Thymus (tissue), 14 donors: Measurements from ENCODE around the gene ACAN. TPM values are rescaled to one million over a fixed set of nuclear protein-coding genes. Genes with fewer than 3 reads are reported as not detected.

Source experiments
- DNase-seq, 9 donors: peaks; one replicate each; pipeline ENCODE4 v3.0.0-alpha.2; 2013; ENCODE audit warnings: low spot score in 9 of 9, low read depth in 6 of 9, missing footprints in 1 of 9
- H3K27ac ChIP-seq, 2 donors: one replicate each; pipeline ENCODE4 v1.5.1; 2013; ENCODE audit warnings: control low read depth in 1 of 2, low read depth in 1 of 2, low read length in 1 of 2, mild to moderate bottlenecking in 1 of 2, moderate library complexity in 1 of 2
- H3K27me3 ChIP-seq, 2 donors: one replicate each; pipeline ENCODE4 v1.5.1; 2013; ENCODE audit warnings: low read length in 1 of 2; ENCODE audit not compliant: control insufficient read depth in 2 of 2, insufficient read depth in 1 of 2
- H3K36me3 ChIP-seq, 2 donors: one replicate each; pipeline ENCODE4 v1.5.1; 2013; ENCODE audit warnings: low read length in 1 of 2, mild to moderate bottlenecking in 1 of 2, moderate library complexity in 1 of 2; ENCODE audit not compliant: control insufficient read depth in 2 of 2, insufficient read depth in 2 of 2
- H3K4me1 ChIP-seq, 2 donors: one replicate each; pipeline ENCODE4 v1.5.1; 2013; ENCODE audit warnings: low read length in 2 of 2; ENCODE audit not compliant: control insufficient read depth in 2 of 2, insufficient read depth in 2 of 2
- H3K4me3 ChIP-seq, 2 donors: one replicate each; pipeline ENCODE4 v1.5.1; 2013; ENCODE audit warnings: low read length in 2 of 2, control low read depth in 1 of 2, mild to moderate bottlenecking in 1 of 2
- H3K9me3 ChIP-seq, 2 donors: one replicate each; pipeline ENCODE4 v1.5.1; 2013; ENCODE audit warnings: low read length in 1 of 2, mild to moderate bottlenecking in 1 of 2; ENCODE audit not compliant: control insufficient read depth in 2 of 2, insufficient read depth in 1 of 2
- WGBS: extraction: QIAGEN DNeasy Blood & Tissue Kit; methylation state at CpG from one replicate; pipeline ENCODE4 v1.1.7; 2013; 5-methylcytosine and 5-hydroxymethylcytosine counted together
- long read RNA-seq, 10 donors: transcript quantifications; one replicate each; lab custom pipeline, GENCODE V29; 2026
- polyA plus RNA-seq: library from polyadenylated mRNA; stranded (reverse); fragments of 200-250 nt; gene quantifications from one replicate; pipeline ENCODE4 v1.2.3, GENCODE V29; 2013
- total RNA-seq: library from RNA; stranded (reverse); fragments of 120-200 nt; gene quantifications from one replicate; pipeline ENCODE4 v1.2.4, GENCODE V29; 2013
- donor health status: healthy.

Gene ACAN
- total RNA-seq (0.28 TPM), polyA plus RNA-seq (0.80 TPM)
- long read RNA-seq, donor 1 = 0 reads
- long read RNA-seq, donor 2 = 0 reads
- long read RNA-seq, donor 3 = 0 reads
- long read RNA-seq, donor 4 = 0 reads
- long read RNA-seq, donor 5 = 0 reads
- long read RNA-seq, donor 6 = 0 reads
- long read RNA-seq, donor 7 = 0 reads
- long read RNA-seq, donor 8 = 0 reads
- long read RNA-seq, donor 9 = 0 reads
- long read RNA-seq, donor 10 = 0 reads

DNA sequence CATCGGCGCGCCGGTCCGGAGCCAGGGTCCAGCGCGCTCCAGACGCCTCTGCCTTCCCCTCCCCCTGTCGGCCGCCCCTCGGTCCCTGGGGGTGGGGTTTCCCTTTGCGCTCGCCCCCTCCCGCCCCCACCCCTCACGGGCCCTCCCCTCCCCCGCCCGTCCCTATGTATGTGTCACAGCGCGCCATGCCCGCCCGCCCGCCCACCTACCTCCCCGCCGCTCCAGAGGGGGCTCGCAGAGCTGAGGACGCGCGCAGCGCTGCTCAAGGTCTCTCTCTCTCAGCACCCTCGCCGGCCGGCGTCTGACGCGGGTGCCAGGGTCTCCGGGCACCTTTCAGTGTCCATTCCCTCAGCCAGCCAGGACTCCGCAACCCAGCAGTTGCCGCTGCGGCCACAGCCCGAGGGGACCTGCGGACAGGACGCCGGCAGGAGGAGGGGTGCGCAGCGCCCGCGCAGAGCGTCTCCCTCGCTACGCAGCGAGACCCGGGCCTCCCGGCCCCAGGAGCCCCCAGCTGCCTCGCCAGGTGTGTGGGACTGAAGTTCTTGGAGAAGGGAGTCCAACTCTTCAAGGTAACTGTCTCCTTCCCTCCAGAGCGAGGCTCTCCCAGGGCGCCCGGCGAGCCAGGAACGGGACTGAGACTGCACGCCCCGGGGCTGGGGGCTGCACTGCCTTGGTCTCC, at the start of gene ACAN:
TSS of gene ACAN (plus strand) at position 196 of the 679 bp plus-strand sequence. CDS start 32,771 bp downstream, outside the sequence.
- 4% methylated on average over 60 of the region's 61 CpGs for WGBS
- no peak within 1 kb of the TSS for H3K4me3 ChIP-seq
- no peaks in the 10 kb centered on the region for H3K36me3 ChIP-seq
- peaks cover 43 to 67% of the 10 kb centered on the region in 2 donors for H3K27me3 ChIP-seq
- no peaks in the 10 kb centered on the region for H3K4me1 ChIP-seq
- no peaks in the 10 kb centered on the region for H3K9me3 ChIP-seq
- no peak within 1 kb of the TSS for H3K27ac ChIP-seq
- DNase-seq = no peak

GRCh38 chr15:88756521-88756920, 46.7 kb upstream of the ACAN start:
- no peak overlapping the region for H3K4me3 ChIP-seq
- 96% methylated on average over 4 of the region's 4 CpGs for WGBS
- no peaks in the 10 kb centered on the region for H3K36me3 ChIP-seq
- no peak for DNase-seq
- no peaks in the 10 kb centered on the region for H3K9me3 ChIP-seq
- H3K27me3 ChIP-seq = no peaks in the 10 kb centered on the region
- no peak overlapping the region for H3K27ac ChIP-seq
- no peaks in the 10 kb centered on the region for H3K4me1 ChIP-seq

GRCh38 chr15:88756921-88757320, 46.3 kb upstream of the ACAN start:
- DNase-seq = no peak
- H3K36me3 ChIP-seq = no peaks in the 10 kb centered on the region
- H3K4me3 ChIP-seq = no peak overlapping the region
- 89% methylated on average over 3 of the region's 3 CpGs for WGBS
- no peaks in the 10 kb centered on the region for H3K4me1 ChIP-seq
- no peaks in the 10 kb centered on the region for H3K9me3 ChIP-seq
- H3K27ac ChIP-seq = no peak overlapping the region
- H3K27me3 ChIP-seq = no peaks in the 10 kb centered on the region

- Histone ChIP-seq H3K4me3 (no peak overlapping the region), H3K27ac (no peak overlapping the region), H3K9me3 (no peaks in the 10 kb centered on the region), H3K36me3 (no peaks in the 10 kb centered on the region), H3K27me3 (no peaks in the 10 kb centered on the region), H3K4me1 (no peaks in the 10 kb centered on the region)
- DNase-seq = no peak
- WGBS = 87% methylated on average over 1 of the region's 1 CpG
These were observed 43.4 kb upstream of the ACAN start for GRCh38 chr15:88759872-88760271.

DNA sequence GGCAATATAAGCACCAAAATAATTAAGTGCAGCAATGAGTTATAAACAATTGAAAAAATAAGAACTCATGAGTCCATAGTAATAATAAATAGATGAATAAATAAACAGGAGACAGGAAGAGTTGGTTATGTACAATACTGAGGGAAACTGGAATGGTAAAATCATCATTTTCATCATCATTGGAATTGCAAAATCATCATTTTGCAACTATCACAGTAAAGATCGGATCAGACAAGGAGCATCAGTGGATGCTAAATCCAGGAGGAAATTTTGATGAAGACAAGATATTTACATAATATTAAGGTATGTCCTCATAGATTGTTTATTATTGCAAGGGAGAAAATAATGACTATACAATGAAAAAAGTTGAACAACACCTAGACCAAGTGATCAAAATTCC, 38.8 kb upstream of the ACAN start:
- 100% methylated on average over 1 of the region's 1 CpG for WGBS
- no peak for DNase-seq
- no peak overlapping the region for H3K27ac ChIP-seq
- no peak overlapping the region for H3K4me3 ChIP-seq
- no peaks in the 10 kb centered on the region for H3K4me1 ChIP-seq
- H3K36me3 ChIP-seq = no peaks in the 10 kb centered on the region
- peaks cover 1% of the 10 kb centered on the region in 2 donors for H3K9me3 ChIP-seq
- peaks cover 0 to 14% of the 10 kb centered on the region in 2 donors for H3K27me3 ChIP-seq

- Histone ChIP-seq H3K9me3 (peaks cover 1 to 4% of the 10 kb centered on the region in 2 donors), H3K27ac (no peak overlapping the region), H3K4me3 (no peak overlapping the region), H3K36me3 (no peaks in the 10 kb centered on the region), H3K4me1 (no peaks in the 10 kb centered on the region), H3K27me3 (peaks cover 1 to 22% of the 10 kb centered on the region in 2 donors)
- DNase-seq = no peak
- 89% methylated on average over 2 of the region's 2 CpGs for WGBS
These were observed 38.0 kb upstream of the ACAN start for GRCh38 chr15:88765212-88765611.

DNA sequence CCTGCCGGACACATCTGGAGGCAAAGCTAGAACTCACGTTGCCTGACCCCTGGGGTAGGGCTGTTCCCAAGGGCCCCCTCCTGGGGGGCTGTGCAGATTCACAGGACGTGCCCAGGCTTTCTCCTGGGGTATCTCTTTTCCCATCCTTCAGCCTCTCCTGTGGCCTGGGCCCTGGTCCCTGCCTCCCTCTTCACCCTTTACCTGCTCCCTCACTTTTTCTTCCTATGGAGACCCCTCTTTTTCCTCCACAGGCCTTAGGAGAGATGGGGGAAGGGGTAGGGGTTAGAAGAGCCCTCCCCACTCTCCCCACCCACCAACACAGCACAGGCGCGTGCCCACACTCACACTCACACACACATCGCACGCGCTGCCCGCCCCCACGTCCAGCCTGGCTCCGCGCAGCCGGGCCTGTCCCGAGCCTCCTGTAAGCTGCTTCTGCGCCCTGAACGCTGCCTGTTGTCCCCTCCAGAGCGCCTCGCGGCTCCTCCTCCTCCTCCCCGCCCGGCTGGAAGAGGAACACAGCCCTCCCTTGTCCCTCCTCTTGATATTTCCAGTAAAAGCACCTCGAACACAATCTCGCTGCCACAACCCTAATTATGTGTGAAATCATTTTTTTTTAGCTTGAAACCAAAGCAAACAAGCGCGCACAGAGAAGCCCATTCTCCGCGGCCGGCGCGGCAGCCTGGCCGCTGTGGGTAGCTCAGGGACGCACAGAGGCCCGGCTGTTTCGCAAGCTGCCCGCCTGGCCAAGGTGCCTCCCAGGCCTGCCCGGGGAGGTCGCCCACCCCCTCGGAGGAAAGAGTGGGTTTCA, 33.9 kb upstream of the ACAN start:
- Histone ChIP-seq H3K36me3 (no peaks in the 10 kb centered on the region), H3K27me3 (peaks cover 3 to 22% of the 10 kb centered on the region in 2 donors), H3K4me3 (no peak overlapping the region), H3K4me1 (no peaks in the 10 kb centered on the region), H3K27ac (no peak overlapping the region), H3K9me3 (peaks cover 1 to 10% of the 10 kb centered on the region in 2 donors)
- no peak for DNase-seq
- WGBS = 17% methylated on average over 38 of the region's 38 CpGs

GRCh38 chr15:88775776-88776175, 27.5 kb upstream of the ACAN start:
- peaks cover 0 to 6% of the 10 kb centered on the region in 2 donors for H3K9me3 ChIP-seq
- no peaks in the 10 kb centered on the region for H3K4me1 ChIP-seq
- H3K4me3 ChIP-seq = no peak overlapping the region
- DNase-seq = no peak
- no peaks in the 10 kb centered on the region for H3K36me3 ChIP-seq
- WGBS = 97% methylated on average over 4 of the region's 4 CpGs
- H3K27me3 ChIP-seq = no peaks in the 10 kb centered on the region
- H3K27ac ChIP-seq = no peak overlapping the region

- WGBS = 93% methylated on average over 3 of the region's 3 CpGs
- no peaks in the 10 kb centered on the region for H3K4me1 ChIP-seq
- H3K9me3 ChIP-seq = peaks cover 0 to 6% of the 10 kb centered on the region in 2 donors
- H3K36me3 ChIP-seq = no peaks in the 10 kb centered on the region
- no peak for DNase-seq
- H3K27me3 ChIP-seq = no peaks in the 10 kb centered on the region
- no peak overlapping the region for H3K27ac ChIP-seq
- H3K4me3 ChIP-seq = no peak overlapping the region
These were observed 26.6 kb upstream of the ACAN start for GRCh38 chr15:88776646-88777045.
